C4-2B (cell line): ENCODE measurements around the gene DPYSL4.

Experiments used
- H3K27ac ChIP-seq: fragments of 450-650 bp; 2 replicates; pipeline ENCODE4 v1.5.1; 2017
- CTCF ChIP-seq: fragments of 450-650 bp; conservative IDR thresholded peaks from 2 replicates; pipeline ENCODE4 v1.5.1; 2017; ENCODE audit warnings: mild to moderate bottlenecking
- ZFX ChIP-seq: fragments of 450-650 bp; IDR thresholded peaks from 2 replicates; pipeline ENCODE4 v1.6.1; 2017

DPYSL4 gene

GRCh38 chr10:132237396-132237795, 50.6 kb downstream of the DPYSL4 start:
- TF ChIP-seq ZFX, result no peak
- TF ChIP-seq CTCF, result no peak

GRCh38 chr10:132237871-132238270, 51.1 kb downstream of the DPYSL4 start:
- H3K27ac ChIP-seq, result no peak overlapping the region
- TF ChIP-seq ZFX, result no peak
- TF ChIP-seq CTCF, result no peak

More at GRCh38 chr10:132237396-132237795, 50.6 kb downstream of the DPYSL4 start:
- no peak overlapping the region for H3K27ac ChIP-seq

GRCh38 chr10:132238371-132239125, 51.8 kb downstream of the DPYSL4 start:
- TF ChIP-seq ZFX, result no peak
- TF ChIP-seq CTCF, result no peak
- H3K27ac ChIP-seq, result no peak overlapping the region

- H3K27ac ChIP-seq, result no peak overlapping the region
- TF ChIP-seq ZFX (no peak), CTCF (no peak)
Measured at GRCh38 chr10:132239126-132240031, 52.6 kb downstream of the DPYSL4 start.

GRCh38 chr10:132240156-132240555, 53.4 kb downstream of the DPYSL4 start:
- no peak for TF ChIP-seq ZFX
- no peak for TF ChIP-seq CTCF
- no peak overlapping the region for H3K27ac ChIP-seq

GRCh38 chr10:132240581-132240980, 53.8 kb downstream of the DPYSL4 start:
- H3K27ac ChIP-seq, result no peak overlapping the region
- no peak for TF ChIP-seq ZFX
- TF ChIP-seq CTCF, result no peak

- TF ChIP-seq ZFX, result no peak
- TF ChIP-seq CTCF, result no peak
- H3K27ac ChIP-seq, result no peak overlapping the region
Measured at GRCh38 chr10:132241086-132241485, 54.3 kb downstream of the DPYSL4 start.
